NCI-H128 (cell line): Measurements from ENCODE around the gene FAM53B.

Experiments
- DNase-seq: peaks from one replicate; lab custom pipeline; 2025; ENCODE audit not compliant: unreplicated experiment; lab: John Stamatoyannopoulos, UW

The FAM53B gene

DNA sequence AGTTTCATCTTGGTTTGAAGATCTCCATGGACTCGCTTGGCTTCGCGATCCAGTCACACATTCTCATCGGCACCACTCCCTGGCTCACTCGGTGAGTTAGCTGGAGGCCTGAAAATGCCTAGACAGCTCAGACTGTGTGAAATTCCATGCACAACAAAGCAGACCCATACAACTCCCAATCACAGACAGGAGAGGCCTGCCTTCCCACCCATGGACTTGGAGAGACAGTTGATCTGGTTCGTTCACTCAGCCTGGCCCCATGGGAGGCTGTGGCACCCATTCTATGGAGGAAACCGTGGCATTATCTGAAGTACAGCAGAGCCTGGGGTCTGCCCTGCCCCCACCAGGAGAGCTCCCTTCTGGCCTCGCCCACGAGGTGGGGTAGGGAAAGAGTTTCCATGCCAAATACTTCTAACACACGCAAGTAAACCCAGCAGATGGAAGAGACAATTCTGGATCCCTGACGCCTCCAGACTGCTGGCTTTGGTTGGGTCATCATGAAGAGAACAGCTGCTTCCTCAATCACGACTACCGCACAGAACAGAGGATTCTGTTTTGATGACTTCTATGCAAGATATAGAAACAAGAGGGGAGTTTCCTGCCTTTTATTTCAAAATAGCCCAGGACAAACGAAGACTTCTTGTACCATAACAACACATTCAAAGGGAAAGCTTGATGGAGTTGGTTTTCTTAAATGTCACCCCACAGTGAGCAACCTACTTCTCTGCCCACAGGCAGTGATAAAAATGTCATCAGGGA is 15.9 kb downstream of the FAM53B start:
- no peak for DNase-seq

DNA sequence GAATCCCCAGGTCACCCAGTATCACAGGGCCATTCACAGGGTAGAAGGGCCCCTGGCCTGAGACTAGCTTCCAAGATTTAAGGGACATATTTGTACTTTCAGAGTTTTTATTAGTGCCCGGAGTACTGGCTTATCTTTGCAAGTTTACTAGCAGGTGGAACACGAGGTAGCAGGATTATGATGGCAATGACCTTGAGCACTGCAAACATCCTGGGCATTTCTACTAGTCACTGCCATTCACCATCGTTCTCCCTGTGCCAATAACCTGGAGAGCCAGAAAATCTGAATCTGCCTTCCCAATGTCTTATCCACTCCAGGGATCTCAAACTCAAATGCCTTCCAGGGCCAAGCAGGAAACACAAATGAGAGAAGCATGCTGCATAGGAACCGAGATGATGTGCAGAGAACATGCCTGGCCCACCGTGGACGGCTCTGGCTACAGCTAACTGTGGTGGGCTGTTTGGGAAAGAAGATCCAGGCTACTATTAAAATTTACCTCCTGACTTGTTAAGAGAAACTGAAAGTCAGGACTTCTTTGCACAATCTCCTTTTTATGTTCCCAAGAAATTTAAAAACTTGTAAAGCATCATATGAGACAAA is 16.7 kb downstream of the FAM53B start:
- no peak for DNase-seq

DNA sequence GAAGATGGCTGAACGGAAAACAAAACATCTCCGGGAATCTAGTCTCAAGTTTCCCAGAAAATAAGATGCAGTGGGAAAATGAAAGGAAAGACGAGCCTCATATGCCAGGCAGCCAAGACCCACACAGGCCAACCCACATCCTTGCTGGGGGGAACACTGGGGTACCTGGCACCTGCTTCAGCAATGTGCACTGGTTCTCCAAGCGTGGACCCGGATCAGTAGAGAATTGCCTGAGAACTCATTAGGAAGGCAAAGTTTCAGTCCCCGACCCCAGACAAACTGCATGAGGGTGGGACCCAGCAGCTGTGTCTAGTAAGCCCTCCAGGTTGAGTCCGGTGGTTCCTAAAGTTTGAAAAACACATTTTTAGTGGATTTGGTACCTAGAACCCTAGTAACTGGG is 18.4 kb downstream of the FAM53B start:
- no peak for DNase-seq

DNA sequence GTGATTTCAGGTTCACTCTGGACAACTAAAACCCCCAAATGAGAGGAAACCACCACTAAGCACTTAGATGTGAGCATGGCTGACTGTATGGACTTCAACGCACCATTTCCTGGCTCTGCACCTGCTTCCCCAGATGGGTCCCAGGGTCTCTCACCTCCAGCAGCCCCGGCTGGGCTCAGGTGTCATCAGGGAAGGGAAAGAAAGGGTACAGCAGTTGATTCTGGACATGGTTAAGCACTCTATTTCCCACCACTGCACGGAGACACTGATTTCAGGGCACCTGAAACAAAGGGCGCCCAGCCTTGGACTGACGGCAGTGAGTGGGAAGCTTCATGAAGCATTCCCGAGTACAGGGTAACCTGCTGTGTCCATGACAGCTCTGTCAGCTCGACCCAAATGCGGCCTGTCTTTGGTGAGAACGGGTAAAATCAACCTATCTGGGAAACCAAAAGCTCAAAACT is 19.0 kb downstream of the FAM53B start:
- no peak for DNase-seq

DNA sequence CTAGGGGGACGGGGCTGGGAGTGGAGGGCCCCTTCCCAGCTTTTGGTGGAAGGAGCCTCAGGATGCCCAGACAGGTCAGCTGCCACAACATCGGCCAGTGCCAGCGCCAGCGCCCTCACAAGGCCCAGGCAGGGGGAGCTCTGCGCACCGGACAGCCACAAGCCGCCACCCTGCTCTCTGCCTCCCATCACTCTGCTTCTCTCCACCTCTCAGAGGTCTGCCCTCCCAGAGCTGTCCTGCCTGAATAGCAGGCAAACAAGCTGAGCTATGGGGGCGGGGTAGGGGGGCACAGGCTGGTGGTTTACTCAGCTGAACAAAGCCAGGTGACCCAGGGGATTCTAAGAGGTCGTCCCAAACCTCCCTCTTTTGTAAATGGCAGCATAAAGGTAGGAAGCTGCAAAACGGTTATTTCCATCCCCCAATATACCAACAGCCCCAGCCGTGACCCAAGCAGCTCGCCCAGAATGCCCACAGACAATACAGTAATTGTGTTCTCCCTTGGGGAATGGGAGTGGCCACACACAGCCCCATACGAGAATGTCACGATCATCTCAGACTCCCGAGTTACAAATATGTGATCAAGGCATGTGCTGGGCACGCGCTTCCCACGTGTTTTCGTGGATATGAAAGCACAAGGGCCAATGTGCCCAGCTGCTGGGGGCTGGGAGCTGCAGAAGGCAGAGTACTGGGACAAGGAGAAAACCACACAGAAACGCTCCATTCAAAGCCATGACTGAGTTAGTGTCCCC is 19.7 kb downstream of the FAM53B start:
- DNase-seq, result no peak

DNA sequence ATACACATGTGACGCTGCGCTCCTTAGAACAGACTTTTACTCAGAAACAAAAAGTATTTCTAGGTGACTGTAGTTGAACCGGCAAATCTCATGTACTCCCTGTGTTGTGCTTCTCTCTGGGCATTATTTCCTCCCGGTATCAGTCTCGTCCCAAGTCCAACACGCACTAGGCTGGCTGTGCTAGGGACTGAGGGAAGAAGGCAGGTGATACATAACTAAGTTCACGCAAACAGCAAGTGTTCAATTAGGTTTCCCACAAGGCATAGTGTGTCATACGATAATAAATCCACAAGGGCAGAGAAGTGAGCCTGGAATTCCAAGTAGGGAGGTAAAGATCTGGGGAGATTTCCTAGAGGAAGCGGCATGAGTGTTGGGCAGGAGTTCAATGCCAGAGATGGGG is 20.4 kb downstream of the FAM53B start:
- no peak for DNase-seq

DNA sequence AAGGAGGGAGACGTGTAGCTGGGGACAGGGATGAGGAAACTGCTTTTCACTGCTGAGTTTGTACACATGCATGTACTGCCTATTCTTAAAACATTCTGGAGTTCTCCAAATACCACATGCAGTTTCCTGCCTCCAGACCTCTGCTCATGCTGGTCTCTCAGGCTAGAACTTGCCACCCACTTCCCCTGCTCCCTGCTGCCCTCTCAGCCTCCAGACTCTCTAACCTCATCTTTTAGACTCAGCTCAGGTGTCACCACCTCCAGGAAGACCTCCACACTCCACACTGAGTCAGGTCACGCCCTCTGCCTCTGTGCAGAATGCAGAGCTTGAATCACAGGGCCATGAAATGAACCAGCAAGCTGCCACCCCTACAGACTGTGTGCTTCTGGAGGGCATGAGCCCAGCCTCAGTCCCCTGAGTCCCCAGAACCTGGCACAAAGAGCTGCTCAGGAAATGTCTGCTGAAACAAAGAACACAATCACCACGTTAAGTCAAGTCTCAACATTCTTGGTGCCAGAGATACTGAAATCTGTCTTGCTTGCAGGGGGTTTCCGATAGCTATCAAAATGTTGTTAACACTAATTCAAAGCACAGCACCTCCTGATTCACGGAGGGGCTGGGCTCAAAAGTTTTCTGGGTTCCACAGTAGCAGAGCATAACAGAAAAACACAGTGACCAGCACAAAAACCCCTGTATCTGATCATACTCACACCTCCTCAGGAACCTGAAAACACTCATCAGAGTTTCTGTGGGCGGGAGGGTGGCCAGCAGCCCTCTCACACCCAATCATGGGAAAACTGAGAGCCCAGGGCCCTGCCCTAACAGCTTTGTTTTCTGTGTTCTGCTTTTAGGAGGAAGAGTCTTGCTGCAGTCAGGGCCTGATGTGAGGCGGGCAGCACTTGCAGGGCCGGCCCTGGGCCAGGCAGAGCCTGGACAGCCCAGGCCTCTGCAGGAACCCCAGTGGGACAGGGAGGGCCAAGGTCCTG is 21.1 kb downstream of the FAM53B start:
- no peak for DNase-seq

DNA sequence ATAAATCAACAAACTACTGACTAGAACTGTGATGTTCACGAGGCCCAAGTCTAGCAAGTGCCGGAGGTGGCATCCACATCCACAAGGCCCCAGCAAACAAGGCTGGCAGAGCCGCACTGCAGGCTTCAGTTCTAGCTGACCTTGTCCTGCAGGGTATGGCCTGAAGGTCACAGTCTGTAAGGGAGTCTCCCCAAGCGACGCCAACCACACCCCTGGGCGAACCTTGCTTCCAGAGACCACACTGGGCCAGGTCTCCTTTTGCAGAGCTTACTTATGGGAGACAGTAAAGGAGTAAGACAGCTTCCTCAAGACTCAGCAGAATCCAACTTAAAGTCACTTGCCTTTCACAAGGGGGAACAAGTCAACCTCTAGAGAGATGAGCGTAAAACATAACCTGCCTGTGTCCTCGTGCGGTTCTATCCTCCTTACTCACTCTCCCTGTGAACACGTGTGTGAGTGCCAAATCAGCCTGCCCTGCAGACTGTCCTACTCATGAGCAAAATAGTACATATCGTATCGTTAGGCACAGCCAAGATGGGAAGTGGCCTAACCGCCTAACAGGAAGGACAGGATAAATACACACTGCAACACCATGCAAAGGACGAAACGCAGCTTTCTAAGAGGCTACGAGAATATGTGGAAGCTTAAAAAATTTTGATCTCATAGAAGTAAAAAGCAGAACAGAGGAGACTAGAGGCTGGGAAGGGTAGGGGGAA is 22.7 kb downstream of the FAM53B start:
- no peak for DNase-seq

DNA sequence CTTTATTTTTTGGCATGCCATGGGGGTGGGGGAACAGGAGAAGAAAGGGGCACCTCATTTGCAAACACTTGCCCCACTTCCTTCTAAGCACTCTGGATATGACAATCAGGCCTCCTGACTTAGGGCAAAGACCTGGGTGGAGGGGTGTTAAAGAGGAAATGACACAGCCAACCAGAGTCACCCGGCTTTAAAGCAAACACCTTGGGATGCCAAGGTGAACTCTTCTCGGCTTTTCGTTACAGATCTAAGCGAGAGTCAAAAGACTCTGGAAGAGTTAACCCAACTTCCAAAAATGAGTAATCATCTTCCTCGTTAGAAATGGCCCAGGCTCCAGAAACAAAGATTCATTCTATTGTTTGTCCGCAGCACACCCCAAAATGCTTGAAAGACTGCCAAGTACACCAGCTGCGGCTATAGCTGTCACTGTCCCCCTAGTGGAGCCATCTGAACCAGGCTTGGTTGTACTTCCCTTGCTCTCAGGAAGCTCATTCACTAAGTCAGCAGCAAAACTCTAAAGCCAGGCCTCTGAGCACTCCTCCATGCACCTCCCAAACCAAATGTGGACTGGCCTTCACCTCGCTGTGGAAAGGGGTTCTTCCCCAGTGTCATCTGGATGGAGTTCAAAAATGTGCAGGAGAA is 24.8 kb downstream of the FAM53B start:
- DNase-seq, result no peak

DNA sequence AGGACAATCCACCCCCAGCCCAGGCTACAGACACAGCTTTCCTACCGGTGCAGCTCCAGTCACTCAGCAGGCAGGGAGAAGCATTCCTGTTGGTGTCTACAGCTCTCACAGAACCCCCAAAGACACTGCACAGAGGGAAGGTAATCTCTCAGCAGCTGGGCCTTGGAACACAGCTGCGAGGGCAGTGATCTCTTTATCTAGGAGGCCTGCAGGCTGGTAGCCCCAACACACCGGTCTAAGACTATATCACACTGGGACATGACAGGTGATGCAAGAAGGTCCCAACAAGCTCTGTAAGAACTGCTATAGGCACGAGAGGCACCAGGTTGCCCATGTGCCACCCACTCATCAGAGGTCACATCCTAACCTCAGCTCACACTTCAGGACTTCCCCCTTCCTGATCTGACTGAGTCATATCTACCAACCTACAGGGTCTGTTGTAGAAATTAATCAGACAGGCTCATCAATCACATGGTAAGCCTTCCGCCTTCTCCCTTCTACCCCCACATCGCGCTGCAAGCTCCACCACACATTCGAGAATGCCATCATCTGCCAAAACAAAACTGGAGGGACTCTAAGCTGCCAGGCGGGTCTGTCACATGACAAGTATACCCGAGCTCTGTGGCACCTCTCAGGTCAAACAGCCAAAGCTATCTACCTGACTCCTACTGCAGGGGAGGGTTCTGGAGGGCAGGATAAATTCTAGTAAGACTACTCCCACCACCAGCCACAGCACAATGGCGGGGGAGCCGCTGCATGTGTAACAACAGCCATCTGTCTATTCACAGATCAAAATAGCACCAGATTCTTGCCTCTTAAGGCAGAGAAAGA is 26.1 kb downstream of the FAM53B start:
- no peak for DNase-seq

DNA sequence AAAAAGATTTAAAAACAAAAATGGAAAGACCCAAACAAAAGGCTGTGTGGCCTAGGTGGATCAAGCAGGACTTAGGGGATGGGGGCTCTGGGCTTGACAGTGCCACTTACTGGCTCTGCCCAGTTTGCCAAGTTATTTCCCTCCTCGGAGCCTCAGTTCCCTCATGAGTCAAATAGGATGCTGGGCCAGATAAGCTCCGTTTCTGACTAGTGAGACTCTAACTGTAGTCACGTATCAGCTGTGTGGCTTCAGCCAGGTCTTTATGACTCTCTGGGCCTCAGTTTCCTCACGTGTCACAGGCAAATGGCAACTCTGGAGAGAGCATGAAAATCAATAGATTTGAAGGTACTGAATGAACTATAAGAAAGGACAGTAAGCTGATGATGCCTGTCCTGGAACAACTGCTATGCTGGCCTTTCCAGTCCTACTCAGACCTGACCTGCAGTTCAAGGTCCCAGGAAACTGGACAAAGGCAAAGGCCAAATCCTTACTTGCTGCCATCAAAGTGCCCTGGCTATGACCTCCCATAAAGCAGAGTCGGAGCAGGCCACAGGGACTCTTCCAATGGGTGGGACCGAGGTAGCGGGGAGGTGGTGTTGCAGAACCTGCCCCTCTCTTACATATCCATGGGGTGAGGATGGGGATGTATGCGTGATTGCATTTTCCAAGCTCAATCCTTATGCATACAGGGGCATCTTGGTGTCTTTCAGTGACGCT is 27.0 kb downstream of the FAM53B start:
- DNase-seq, result no peak

DNA sequence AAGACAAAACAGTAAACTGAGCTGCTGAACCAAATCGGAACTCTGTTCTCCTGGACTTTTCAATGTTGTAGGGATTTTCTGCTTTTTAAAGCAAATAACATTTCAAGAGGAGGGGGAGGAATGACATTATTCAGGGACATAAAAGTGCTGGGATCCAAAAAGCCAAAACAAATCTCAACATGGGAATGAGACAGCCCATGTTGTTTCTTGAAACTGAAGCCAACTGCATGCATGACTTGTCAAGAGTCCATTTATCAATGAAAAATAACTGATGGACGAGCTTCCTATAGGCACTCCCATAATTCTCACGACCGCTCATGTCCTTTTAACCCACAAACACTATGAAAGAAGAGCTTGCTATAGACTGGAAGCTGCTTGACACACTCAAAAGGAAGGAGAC is 27.8 kb downstream of the FAM53B start:
- DNase-seq, result no peak

DNA sequence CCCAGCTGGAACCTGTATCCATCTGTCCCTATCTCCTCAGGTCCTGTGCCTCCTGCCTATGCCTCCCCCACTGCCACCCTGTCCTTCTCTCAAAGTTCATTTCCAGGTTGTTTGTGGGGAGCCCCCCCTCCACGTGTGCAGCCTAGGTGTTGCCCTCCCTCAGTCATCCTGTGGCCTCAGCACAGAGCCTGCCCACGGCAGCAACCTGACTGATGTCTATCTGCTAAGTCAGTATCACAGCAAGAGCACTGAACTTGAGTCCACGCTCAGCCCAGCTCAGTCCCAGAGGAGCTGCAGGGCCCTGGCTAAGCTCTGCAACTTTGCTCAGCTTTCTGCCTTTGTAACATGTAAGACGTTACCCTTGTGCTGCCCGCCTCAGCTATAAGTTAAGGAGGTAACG is 28.7 kb downstream of the FAM53B start:
- DNase-seq, result no peak

DNA sequence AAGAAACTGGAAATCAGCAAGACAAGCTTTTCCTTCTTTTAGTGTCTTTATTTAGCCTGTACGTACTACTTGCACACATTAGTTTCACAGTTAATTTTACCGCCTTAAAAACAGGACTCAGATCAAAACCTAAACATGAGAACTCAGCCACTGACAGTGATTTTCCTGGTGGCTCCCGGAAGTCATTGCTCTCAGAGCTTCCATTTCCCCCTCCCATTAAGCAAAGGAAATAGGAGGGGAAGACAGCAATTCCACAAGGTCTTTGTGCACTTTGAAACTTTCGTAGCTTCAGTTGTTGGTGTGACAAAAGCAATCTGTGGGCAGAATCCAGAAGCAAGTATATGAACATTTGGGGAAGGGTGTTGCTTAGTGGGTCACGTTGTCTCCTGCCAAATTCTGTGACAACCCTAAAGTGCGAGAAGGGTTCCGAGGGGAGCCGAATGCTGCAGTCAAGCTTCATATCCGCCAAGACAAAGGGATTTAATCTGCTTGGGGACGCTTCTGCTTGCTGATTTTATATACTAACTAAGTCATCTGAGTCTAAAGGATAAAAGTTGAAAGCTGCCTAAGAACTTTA is 30.4 kb downstream of the FAM53B start:
- DNase-seq, result no peak

DNA sequence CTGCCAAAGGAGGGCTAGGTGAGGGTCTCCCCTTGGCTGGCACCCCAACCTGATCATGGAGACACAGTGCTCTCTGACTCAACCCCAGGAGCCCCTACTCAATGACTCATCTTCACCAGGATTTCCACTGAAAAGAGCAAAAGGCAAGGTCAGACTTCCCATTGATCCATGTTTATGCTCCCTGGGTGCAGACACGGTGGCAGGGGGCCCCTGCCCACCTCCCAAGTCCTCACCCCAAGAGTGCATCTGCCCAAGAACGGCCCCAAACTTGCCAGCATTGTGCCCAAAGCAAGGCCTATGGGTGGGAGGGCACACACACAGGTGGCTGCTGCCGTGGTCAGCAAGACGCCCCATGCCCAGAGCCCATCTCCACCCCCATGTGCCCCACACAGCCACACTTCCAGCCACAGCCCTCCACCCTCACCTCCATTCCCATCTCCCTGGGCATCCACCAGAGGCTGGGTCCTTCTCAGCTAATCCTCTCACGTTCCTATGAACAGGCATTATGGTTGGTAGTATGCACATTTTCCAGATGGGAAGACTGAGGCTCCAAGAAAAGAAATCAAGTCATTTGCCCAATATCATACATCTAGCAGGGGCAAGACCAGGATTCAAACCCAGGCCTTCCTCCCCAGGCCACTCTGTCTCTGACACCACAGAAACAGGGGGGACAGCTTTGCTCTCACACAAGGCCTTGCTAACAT is 31.3 kb downstream of the FAM53B start:
- DNase-seq, result no peak

DNA sequence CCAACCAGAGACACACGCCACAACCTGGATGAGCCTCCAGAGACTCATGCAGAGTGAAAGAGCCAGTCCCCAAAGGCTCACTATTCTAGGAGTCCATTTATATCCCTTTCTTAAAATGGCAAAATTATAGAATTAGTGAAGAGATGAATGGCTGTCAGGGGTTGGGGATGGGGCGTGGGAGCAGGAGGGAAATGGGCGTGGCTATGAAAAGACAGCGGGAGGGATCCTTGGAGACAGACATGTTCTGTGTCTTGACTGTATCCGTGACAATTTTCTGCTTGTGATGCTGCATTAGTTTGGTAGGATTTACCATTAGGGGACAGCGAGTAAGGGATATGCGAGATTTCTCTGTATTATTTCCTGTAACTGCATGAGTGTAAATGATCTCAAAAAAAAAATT is 33.0 kb downstream of the FAM53B start:
- no peak for DNase-seq

DNA sequence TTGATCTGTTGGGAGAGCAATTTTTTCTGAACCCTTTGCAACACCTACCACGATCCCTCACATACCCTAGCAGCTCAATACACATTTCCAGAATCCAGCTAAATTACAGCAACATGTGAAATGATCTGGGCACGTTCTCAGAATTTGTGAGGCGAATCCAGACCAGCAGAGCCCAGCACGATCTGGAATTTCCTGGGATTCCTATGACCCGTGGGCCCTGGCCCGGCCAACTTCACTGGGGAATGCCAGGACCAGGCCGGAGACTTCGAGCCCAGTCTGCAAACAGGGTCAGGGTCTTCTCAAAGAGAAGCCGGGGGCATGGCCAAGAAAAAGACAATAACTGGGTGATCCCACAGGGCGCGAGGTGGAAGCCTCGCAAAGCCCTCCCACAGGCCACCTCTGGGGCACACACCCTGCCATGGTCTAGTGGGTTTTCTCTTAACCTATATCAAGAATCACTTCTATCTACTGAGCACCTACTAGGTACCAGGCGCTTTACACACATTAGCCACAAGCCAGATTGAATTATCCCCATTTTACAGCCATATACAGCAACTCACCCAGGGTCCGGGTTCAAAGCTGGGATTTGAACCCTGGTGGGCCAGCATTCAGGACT is 33.8 kb downstream of the FAM53B start:
- no peak for DNase-seq
